Measurements from ENCODE around the gene IFIT5. TPM values are rescaled to one million over a fixed set of nuclear protein-coding genes. Genes with fewer than 3 reads are reported as not detected.
"Not testable (repeated sequence)": the region's sequence is repeated elsewhere in the genome, so short reads cannot be mapped to it uniquely, and the experiment has no call there.

The IFIT5 gene
- total RNA-seq, 1 donor from 2014 or later: 7.4 TPM

DNA sequence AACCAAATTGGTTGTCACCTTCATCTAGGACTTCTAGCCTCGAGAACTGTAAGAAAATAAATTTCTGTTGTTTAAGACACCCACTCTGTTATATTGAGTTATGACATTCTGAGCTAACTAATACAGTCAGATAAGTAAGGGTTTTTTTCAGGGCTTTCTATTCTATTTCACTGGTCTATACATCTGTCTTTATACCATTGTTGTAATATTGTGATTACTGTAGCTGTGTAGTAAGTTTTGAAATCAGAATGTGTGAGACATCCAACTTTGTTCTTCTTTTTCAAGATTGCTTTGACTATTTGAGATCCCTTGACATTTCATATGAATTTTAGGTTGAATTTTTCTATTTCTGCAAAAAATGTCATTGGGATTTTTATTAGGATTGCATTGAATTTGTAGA is 14.4 kb upstream of the IFIT5 start:
- intact Hi-C loops (cut with micrococcal nuclease): no loop called here
- TF ChIP-seq, protein P1, sequence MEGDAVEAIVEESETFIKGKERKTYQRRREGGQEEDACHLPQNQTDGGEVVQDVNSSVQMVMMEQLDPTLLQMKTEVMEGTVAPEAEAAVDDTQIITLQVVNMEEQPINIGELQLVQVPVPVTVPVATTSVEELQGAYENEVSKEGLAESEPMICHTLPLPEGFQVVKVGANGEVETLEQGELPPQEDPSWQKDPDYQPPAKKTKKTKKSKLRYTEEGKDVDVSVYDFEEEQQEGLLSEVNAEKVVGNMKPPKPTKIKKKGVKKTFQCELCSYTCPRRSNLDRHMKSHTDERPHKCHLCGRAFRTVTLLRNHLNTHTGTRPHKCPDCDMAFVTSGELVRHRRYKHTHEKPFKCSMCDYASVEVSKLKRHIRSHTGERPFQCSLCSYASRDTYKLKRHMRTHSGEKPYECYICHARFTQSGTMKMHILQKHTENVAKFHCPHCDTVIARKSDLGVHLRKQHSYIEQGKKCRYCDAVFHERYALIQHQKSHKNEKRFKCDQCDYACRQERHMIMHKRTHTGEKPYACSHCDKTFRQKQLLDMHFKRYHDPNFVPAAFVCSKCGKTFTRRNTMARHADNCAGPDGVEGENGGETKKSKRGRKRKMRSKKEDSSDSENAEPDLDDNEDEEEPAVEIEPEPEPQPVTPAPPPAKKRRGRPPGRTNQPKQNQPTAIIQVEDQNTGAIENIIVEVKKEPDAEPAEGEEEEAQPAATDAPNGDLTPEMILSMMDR (IDR thresholded peaks at IDR 0.05; ENCODE audit: borderline replicate concordance): no peak
- no peaks in the 10 kb centered on the region for H3K9me3 ChIP-seq (replicated peaks)
- H3K27me3 ChIP-seq (ENCODE audit: low read depth): no peaks in the 10 kb centered on the region
- H3K27ac ChIP-seq (replicated peaks): no peak overlapping the region
- H3K36me3 ChIP-seq: peaks cover 37% of the 10 kb centered on the region
- H3K4me3 ChIP-seq: no peak overlapping the region
- DNase-seq: no peak
- H3K4me1 ChIP-seq: peaks cover 30% of the 10 kb centered on the region

DNA sequence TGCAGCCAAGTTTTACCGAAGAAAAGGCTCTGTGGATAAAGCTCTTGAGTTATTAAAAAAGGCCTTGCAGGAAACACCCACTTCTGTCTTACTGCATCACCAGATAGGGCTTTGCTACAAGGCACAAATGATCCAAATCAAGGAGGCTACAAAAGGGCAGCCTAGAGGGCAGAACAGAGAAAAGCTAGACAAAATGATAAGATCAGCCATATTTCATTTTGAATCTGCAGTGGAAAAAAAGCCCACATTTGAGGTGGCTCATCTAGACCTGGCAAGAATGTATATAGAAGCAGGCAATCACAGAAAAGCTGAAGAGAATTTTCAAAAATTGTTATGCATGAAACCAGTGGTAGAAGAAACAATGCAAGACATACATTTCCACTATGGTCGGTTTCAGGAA is 11.3 kb upstream of the IFIT5 start:
- Histone ChIP-seq H3K27ac (replicated peaks) (no peak overlapping the region), H3K4me3 (no peak overlapping the region), H3K27me3 (ENCODE audit: low read depth) (no peaks in the 10 kb centered on the region), H3K4me1 (peaks cover 19% of the 10 kb centered on the region), H3K36me3 (peaks cover 47% of the 10 kb centered on the region), H3K9me3 (replicated peaks) (peaks cover 10% of the 10 kb centered on the region)
- TF ChIP-seq, protein P1 (IDR thresholded peaks at IDR 0.05; ENCODE audit: borderline replicate concordance): no peak
- DNase-seq: no peak
- intact Hi-C loops (cut with micrococcal nuclease): no loop called here

DNA sequence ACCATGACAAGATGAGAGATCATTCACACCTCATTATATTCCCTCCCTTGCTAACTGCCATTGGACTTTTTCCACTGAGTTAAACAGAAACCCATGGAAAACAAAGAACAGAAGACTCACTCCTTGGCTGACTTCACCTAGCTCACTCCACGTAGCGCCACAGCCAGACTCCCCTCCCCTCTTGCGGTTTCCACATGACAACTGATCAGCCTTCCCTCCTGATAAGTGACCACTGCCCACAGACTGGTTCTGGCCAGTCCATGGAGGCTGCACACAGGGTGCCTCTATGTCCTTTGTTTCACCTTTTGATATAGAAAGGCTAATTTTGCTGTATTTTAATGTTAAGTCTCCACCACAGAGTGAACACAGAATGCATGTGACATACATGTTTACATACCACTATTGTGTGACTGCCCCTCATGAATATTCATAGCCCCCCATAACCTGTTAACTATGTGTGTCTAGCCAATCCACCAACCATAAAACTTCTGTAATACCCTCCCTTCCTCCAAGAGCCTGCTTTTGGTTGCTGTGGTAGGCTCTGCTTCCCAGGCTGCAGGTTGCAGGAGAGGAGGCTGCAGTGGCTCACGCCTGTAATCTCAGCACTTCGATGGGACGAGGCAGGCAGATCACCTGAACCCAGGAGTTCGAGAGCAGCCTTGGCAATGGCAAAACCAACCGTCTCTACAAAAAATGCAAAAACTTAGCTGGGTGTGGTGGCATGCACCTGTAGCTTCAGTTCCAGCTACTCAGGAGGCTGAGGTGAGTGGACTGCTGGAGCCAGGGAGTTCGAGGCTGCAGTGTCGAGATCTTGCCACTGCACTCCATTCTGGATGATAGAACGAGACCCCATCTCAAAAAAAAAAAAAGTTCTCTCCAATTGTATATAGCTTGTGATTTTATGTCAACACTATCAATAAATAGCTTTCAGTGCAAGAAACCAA is 10.0 kb upstream of the IFIT5 start:
- no peaks in the 10 kb centered on the region for H3K27me3 ChIP-seq (ENCODE audit: low read depth)
- H3K4me3 ChIP-seq: no peak overlapping the region
- H3K9me3 ChIP-seq (replicated peaks): peaks cover 10% of the 10 kb centered on the region
- intact Hi-C loops (cut with micrococcal nuclease): no loop called here
- no peak overlapping the region for H3K27ac ChIP-seq (replicated peaks)
- no peak for DNase-seq
- H3K36me3 ChIP-seq: peaks cover 48% of the 10 kb centered on the region
- TF ChIP-seq, protein P1 (IDR thresholded peaks at IDR 0.05; ENCODE audit: borderline replicate concordance): no peak
- H3K4me1 ChIP-seq: peaks cover 12% of the 10 kb centered on the region

DNA sequence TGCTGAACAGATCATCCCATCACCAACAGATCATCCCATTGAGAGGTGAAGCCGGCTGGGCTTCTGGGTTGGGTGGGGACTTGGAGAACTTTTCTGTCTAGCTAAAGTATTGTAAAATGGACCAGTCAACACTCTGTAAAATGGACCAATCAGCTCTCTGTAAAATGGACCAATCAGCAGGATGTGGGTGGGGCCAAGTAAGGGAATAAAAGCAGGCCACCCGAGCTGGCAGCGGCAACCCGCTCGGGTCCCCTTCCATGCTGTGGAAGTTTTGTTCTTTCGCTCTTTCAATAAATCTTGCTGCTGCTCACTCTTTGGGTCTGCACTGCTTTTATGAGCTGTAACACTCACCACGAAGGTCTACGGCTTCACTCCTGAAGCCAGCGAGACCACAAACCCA is 8.2 kb upstream of the IFIT5 start:
- DNase-seq; H3K4me3 ChIP-seq; H3K27ac ChIP-seq (replicated peaks); intact Hi-C loops (cut with micrococcal nuclease); H3K27me3 ChIP-seq (ENCODE audit: low read depth): not testable (repeated sequence)
- Histone ChIP-seq H3K36me3 (peaks cover 48% of the 10 kb centered on the region), H3K4me1 (peaks cover 12% of the 10 kb centered on the region), H3K9me3 (replicated peaks) (peaks cover 10% of the 10 kb centered on the region)

DNA sequence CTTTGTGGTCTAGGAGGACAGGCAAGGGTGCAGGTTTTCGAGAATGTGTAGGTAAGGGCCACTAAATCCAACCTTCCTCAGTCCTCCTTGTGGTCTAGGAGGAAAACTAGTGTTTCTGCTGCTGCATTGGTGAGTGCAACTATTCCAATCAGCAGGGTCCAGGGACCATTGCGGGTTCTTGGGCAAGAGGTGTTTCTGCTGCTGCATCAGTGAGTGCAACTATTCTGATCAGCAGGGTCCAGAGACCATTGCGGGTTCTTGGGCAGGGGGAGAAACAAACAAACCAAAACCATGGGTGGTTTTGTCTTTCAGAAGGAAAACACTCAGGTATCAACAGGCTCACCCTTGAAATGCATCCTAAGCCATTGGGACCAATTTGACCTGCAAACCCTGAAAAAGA is 6.6 kb upstream of the IFIT5 start:
- Histone ChIP-seq H3K9me3 (replicated peaks) (peaks cover 10% of the 10 kb centered on the region), H3K36me3 (peaks cover 39% of the 10 kb centered on the region)
- H3K27ac ChIP-seq (replicated peaks); H3K27me3 ChIP-seq (ENCODE audit: low read depth); DNase-seq; H3K4me1 ChIP-seq; intact Hi-C loops (cut with micrococcal nuclease); H3K4me3 ChIP-seq: not testable (repeated sequence)

DNA sequence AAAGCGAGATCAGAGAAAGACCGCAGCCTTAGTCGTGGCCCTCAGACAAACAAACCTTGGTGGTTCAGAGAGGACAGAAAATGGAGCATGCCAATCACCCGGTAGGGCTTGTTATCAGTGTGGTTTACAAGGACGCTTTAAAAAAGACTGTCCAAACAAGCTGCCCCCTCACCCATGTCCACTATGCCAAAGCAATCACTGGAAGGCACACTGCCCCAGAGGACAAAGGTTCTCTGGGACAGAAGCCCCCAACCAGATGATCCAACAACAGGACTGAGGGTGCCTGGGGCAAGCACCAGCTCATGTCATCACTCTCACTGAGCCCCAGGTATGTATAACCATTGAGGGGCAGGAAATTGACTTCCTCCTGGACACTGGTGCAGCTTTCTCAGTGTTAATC is 5.1 kb upstream of the IFIT5 start:
- H3K27ac ChIP-seq (replicated peaks); H3K4me3 ChIP-seq; H3K4me1 ChIP-seq; DNase-seq; H3K27me3 ChIP-seq (ENCODE audit: low read depth); intact Hi-C loops (cut with micrococcal nuclease): not testable (repeated sequence)
- H3K36me3 ChIP-seq: peaks cover 25% of the 10 kb centered on the region
- H3K9me3 ChIP-seq (replicated peaks): peaks cover 10% of the 10 kb centered on the region

DNA sequence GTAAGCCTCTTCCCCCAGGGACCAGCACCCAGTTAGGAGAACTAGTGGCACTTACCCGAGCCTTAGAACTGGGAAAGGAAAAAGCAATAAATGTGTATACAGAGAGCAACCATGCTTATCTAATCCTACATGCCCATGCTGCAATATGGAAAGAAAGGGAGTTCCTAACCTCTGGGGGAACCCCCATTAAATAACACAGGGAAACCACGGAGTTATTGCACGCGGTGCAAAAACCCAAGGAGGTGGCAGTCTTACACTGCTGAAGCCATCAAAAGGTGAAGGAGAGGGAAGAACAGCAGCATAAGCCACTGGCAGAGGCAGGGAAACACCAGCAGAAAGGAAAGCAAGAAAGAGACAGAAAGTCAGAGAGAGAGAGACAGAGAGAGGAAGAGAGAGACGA is 3.8 kb upstream of the IFIT5 start:
- Histone ChIP-seq H3K9me3 (replicated peaks) (peaks cover 10% of the 10 kb centered on the region), H3K4me1 (peaks cover 22% of the 10 kb centered on the region), H3K36me3 (peaks cover 18% of the 10 kb centered on the region)
- H3K27me3 ChIP-seq (ENCODE audit: low read depth); H3K4me3 ChIP-seq; DNase-seq; intact Hi-C loops (cut with micrococcal nuclease); H3K27ac ChIP-seq (replicated peaks): not testable (repeated sequence)

DNA sequence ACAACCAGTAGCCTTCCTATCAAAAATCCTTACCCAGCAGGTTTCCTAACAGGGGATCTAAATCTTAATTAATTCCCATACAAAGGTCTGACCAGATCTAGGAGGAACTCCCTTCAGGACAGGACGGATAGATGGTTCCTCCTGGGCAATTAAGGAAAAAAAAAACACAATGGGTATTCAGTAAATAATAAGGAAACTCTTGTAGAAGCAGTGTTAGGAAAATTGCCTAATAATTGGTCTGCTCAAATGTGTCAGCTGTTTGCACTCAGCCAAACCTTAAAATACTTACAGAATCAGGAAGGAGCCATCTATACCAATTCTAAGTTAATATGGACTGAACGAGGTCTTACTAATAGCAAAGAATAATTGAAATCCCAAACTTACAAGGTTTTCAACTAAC is 3.2 kb upstream of the IFIT5 start:
- peaks cover 10% of the 10 kb centered on the region for H3K9me3 ChIP-seq (replicated peaks)
- intact Hi-C loops (cut with micrococcal nuclease); DNase-seq; H3K27me3 ChIP-seq (ENCODE audit: low read depth); H3K27ac ChIP-seq (replicated peaks); H3K4me3 ChIP-seq: not testable (repeated sequence)
- H3K4me1 ChIP-seq: peaks cover 28% of the 10 kb centered on the region
- H3K36me3 ChIP-seq: peaks cover 16% of the 10 kb centered on the region

DNA sequence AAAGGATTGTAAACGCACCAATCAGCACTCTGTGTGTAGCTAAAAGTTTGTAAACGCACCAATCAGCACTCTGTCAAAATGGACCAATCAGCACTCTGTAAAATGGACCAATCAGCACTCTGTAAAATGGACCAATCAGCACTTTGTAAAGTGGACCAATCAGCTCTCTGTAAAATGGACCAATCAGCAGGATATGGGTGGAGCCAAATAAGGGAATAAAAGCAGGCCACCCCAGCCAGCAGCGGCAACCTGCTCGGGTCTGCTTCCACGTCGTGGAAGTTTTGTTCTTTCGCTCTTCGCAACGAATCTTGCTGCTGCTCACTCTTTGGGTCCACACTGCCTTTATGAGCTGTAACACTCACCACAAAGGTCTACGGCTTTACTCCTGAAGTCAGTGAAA is 2.1 kb upstream of the IFIT5 start:
- H3K27me3 ChIP-seq (ENCODE audit: low read depth); H3K4me3 ChIP-seq; H3K27ac ChIP-seq (replicated peaks); intact Hi-C loops (cut with micrococcal nuclease); H3K9me3 ChIP-seq (replicated peaks); H3K36me3 ChIP-seq; DNase-seq: not testable (repeated sequence)
- peaks cover 39% of the 10 kb centered on the region for H3K4me1 ChIP-seq

Measured in left ventricle myocardium inferior (tissue), 1 donor.